ENCODE data around the gene NUS1.

GRCh38 chr6:117739869-117740268 lies 64.6 kb downstream of the NUS1 start:
- TF ChIP-seq CTCF (conservative IDR thresholded peaks at IDR 0.05 in 1 of 2, IDR thresholded peaks at IDR 0.05 in 1 of 2; ENCODE audit: extremely low read depth in 1 of 2, insufficient read depth in 1 of 2, low read depth in 1 of 2, low read length in 2 of 2) (no peak), EZH2 (IDR thresholded peaks at IDR 0.05; ENCODE audit: borderline replicate concordance, low read length) (no peak)
